Hepatocyte (in vitro differentiated cells): ENCODE data around the gene SLC38A2.

Experiments used
- CTCF ChIP-seq: fragments of 200-600 bp; sonication (generic); IDR thresholded peaks from 2 replicates; pipeline ENCODE4 v1.5.1; 2016; ENCODE audit warnings: antibody characterized with exemption, mild to moderate bottlenecking; ENCODE audit not compliant: poor library complexity
- EZH2 ChIP-seq: fragments of 200-600 bp; sonication (generic); IDR thresholded peaks from 2 replicates; pipeline ENCODE4 v1.6.1; 2016; ENCODE audit warnings: antibody characterized with exemption, mild to moderate bottlenecking, borderline replicate concordance
- EZH2phosphoT487 ChIP-seq: fragments of 200-600 bp; sonication (generic); IDR thresholded peaks from one replicate; pipeline ENCODE4 v1.6.1; 2018; ENCODE audit warnings: antibody characterized with exemption, mild to moderate bottlenecking, low read depth, moderate library complexity; ENCODE audit not compliant: unreplicated experiment, severe bottlenecking

- no peak for TF ChIP-seq CTCF
- TF ChIP-seq EZH2 = no peak
- TF ChIP-seq EZH2phosphoT487 = no peak
These were observed 15.7 kb downstream of the SLC38A2 start for GRCh38 chr12:46356655-46357437.
